RWPE1 (cell line): ENCODE data around the gene PCED1A.
A peak's percentile ranks its signal among the peaks of the same experiment; 100 is the strongest.

ENCODE experiments used
- CTCF ChIA-PET: fragments of 350-600 bp; sonication (Branson Sonifier 250); formaldehyde crosslinking; extraction: SDS; loops from one replicate; lab custom pipeline; 2021; lab: Yijun Ruan, JAX
- POLR2A ChIA-PET: fragments of 400-600 bp; formaldehyde crosslinking; extraction: SDS; loops from one replicate; lab custom pipeline; 2020; ENCODE audit warnings: antibody characterized with exemption; ENCODE audit not compliant: low non-redundant PET; lab: Yijun Ruan, JAX
- DNase-seq: peaks from one replicate; pipeline ENCODE4 v3.0.0; 2012; ENCODE audit warnings: low spot score
- H3K27ac ChIP-seq: fragments of 450-650 bp; 2 replicates; pipeline ENCODE4 v1.5.1; 2017
- CTCF ChIP-seq: fragments of 450-650 bp; conservative IDR thresholded peaks from 2 replicates; pipeline ENCODE4 v1.5.1; 2017; ENCODE audit warnings: low read depth, mild to moderate bottlenecking

The PCED1A gene

GRCh38 chr20:2840138-2840966 is at the start of gene PCED1A, which contains the start of gene VPS16:
Gene PCED1A (minus strand): TSS chr20:2840655. CDS start chr20:2839912, 743 bp downstream.
Gene VPS16 (plus strand): TSS chr20:2840745. CDS start chr20:2840775, 30 bp downstream.
- H3K27ac ChIP-seq = peak within 1 kb of the TSS; percentile 82
- DNase-seq = peak; percentile 94
- POLR2A ChIA-PET = interaction anchor here (0.5 to 0.6 kb wide), 2 partner anchors 67 to 233 kb away, joined by 3 read pairs; no protein-coding TSS in a partner anchor
- TF ChIP-seq CTCF = no peak
- CTCF ChIA-PET = interaction anchor here (0.6 to 2.4 kb wide), 4 partner anchors 8 to 87 kb away, joined by 3 to 11 read pairs (median 4); no protein-coding TSS in a partner anchor

- no peak for TF ChIP-seq CTCF
- no peak for DNase-seq
- ChIA-PET CTCF (interaction anchor here (0.5 to 0.6 kb wide), 3 partner anchors 12 to 598 kb away, joined by 3 read pairs; no protein-coding TSS in a partner anchor), POLR2A (interaction anchor here (0.7 kb wide), 1 partner anchor 24 kb away, joined by 3 read pairs; no protein-coding TSS in a partner anchor)
- H3K27ac ChIP-seq = no peak overlapping the region
These were observed 49.3 kb upstream of the PCED1A start for GRCh38 chr20:2889797-2890196.

GRCh38 chr20:2889209-2889608 is 48.8 kb upstream of the PCED1A start:
- POLR2A ChIA-PET = no interaction called here
- CTCF ChIA-PET = interaction anchor here (0.6 kb wide), 2 partner anchors 12 to 599 kb away, joined by 3 read pairs; no protein-coding TSS in a partner anchor
- H3K27ac ChIP-seq = no peak overlapping the region
- no peak for DNase-seq
- no peak for TF ChIP-seq CTCF

GRCh38 chr20:2888224-2888955 is 47.9 kb upstream of the PCED1A start:
- no peak for TF ChIP-seq CTCF
- DNase-seq = no peak
- CTCF ChIA-PET = no interaction called here
- POLR2A ChIA-PET = no interaction called here
- H3K27ac ChIP-seq = no peak overlapping the region

- POLR2A ChIA-PET = no interaction called here
- H3K27ac ChIP-seq = no peak overlapping the region
- no peak for DNase-seq
- no peak for TF ChIP-seq CTCF
- CTCF ChIA-PET = no interaction called here
These were observed 47.3 kb upstream of the PCED1A start for GRCh38 chr20:2887715-2888114.
